ENCODE results near the gene DDX53.

Gene DDX53

GRCh38 chrX:22999696-23000223 lies at the start of gene DDX53:
Gene DDX53 (plus strand): TSS chrX:22999960. CDS start chrX:23000058, 98 bp downstream.
- FAIRE-seq (no peak), DNase-seq (ENCODE audit: insufficient read length, low spot score) (no peak)

- FAIRE-seq: no peak
- DNase-seq (ENCODE audit: insufficient read length, low spot score): no peak
Measured at GRCh38 chrX:22950269-22951266, 49.2 kb upstream of the DDX53 start.

GRCh38 chrX:22952010-22952409 lies 47.8 kb upstream of the DDX53 start:
- DNase-seq (ENCODE audit: insufficient read length, low spot score) (no peak), FAIRE-seq (no peak)

- no peak for FAIRE-seq
- DNase-seq (ENCODE audit: insufficient read length, low spot score): no peak
Measured at GRCh38 chrX:22958250-22958649, 41.5 kb upstream of the DDX53 start.

- no peak for DNase-seq (ENCODE audit: insufficient read length, low spot score)
- FAIRE-seq: no peak
Measured at GRCh38 chrX:22959204-22959920, 40.4 kb upstream of the DDX53 start.

GRCh38 chrX:22963196-22963595 lies 36.6 kb upstream of the DDX53 start:
- FAIRE-seq: no peak

GRCh38 chrX:22968494-22968893 lies 31.3 kb upstream of the DDX53 start:
- FAIRE-seq: no peak
- DNase-seq (ENCODE audit: insufficient read length, low spot score): no peak

More at GRCh38 chrX:22963196-22963595, 36.6 kb upstream of the DDX53 start:
- no peak for DNase-seq (ENCODE audit: insufficient read length, low spot score)

GRCh38 chrX:22969411-22969810 lies 30.3 kb upstream of the DDX53 start:
- no peak for FAIRE-seq
- no peak for DNase-seq (ENCODE audit: insufficient read length, low spot score)

- no peak for FAIRE-seq
- no peak for DNase-seq (ENCODE audit: insufficient read length, low spot score)
Measured at GRCh38 chrX:22970861-22971260, 28.9 kb upstream of the DDX53 start.

- no peak for FAIRE-seq
- DNase-seq (ENCODE audit: insufficient read length, low spot score): no peak
Measured at GRCh38 chrX:22974616-22975015, 25.1 kb upstream of the DDX53 start.

GRCh38 chrX:22975786-22976185 lies 24.0 kb upstream of the DDX53 start:
- FAIRE-seq (no peak), DNase-seq (ENCODE audit: insufficient read length, low spot score) (no peak)

- DNase-seq (ENCODE audit: insufficient read length, low spot score) (no peak), FAIRE-seq (no peak)
Measured at GRCh38 chrX:22985958-22986357, 13.8 kb upstream of the DDX53 start.

- FAIRE-seq: no peak
- DNase-seq (ENCODE audit: insufficient read length, low spot score): no peak
Measured at GRCh38 chrX:22987452-22987851, 12.3 kb upstream of the DDX53 start.

GRCh38 chrX:23003116-23003515 lies 3.4 kb downstream of the DDX53 start:
- DNase-seq (ENCODE audit: insufficient read length, low spot score) (no peak), FAIRE-seq (no peak)

GRCh38 chrX:23008431-23009099 lies 8.8 kb downstream of the DDX53 start:
- FAIRE-seq (peak; percentile 72), DNase-seq (ENCODE audit: insufficient read length, low spot score) (no peak)

- DNase-seq (ENCODE audit: insufficient read length, low spot score) (no peak), FAIRE-seq (no peak)
Measured at GRCh38 chrX:23012162-23012561, 12.4 kb downstream of the DDX53 start.

GRCh38 chrX:23012636-23013035 lies 12.9 kb downstream of the DDX53 start:
- DNase-seq (ENCODE audit: insufficient read length, low spot score) (no peak), FAIRE-seq (no peak)

GRCh38 chrX:23013366-23013765 lies 13.6 kb downstream of the DDX53 start:
- FAIRE-seq: no peak
- no peak for DNase-seq (ENCODE audit: insufficient read length, low spot score)

GRCh38 chrX:23031600-23031999 lies 31.8 kb downstream of the DDX53 start:
- no peak for FAIRE-seq

GRCh38 chrX:23035493-23035892 lies 35.7 kb downstream of the DDX53 start:
- DNase-seq (ENCODE audit: insufficient read length, low spot score): no peak
- FAIRE-seq: peak; percentile 28

More at GRCh38 chrX:23031600-23031999, 31.8 kb downstream of the DDX53 start:
- no peak for DNase-seq (ENCODE audit: insufficient read length, low spot score)

- no peak for FAIRE-seq
- no peak for DNase-seq (ENCODE audit: insufficient read length, low spot score)
Measured at GRCh38 chrX:23046443-23046842, 46.7 kb downstream of the DDX53 start.

All from GM19239 (cell line).